GM13977 (cell line): Measurements from ENCODE around the gene DUS3L.

Experiments
- DNase-seq: peaks from one replicate; pipeline ENCODE4 v3.0.0; 2012; ENCODE audit warnings: low spot score
- CTCF ChIP-seq: IDR thresholded peaks from 2 replicates; pipeline ENCODE4 v1.5.1; 2012; ENCODE audit warnings: mild to moderate bottlenecking, control low read depth; ENCODE audit not compliant: insufficient read depth; ENCODE audit errors: extremely low read depth, missing control alignments
- in situ Hi-C: fragments of 300-500 bp; cut with MboI; formaldehyde crosslinking; loops from one replicate; pipeline ENCODE4 v1.12.0; 2022; ENCODE audit warnings: low sequenced_read_pairs, low pct_unique_long_range_greater_than_20kb, mixed read lengths, inconsistent platforms; ENCODE audit not compliant: unreplicated experiment

Gene DUS3L

DNA sequence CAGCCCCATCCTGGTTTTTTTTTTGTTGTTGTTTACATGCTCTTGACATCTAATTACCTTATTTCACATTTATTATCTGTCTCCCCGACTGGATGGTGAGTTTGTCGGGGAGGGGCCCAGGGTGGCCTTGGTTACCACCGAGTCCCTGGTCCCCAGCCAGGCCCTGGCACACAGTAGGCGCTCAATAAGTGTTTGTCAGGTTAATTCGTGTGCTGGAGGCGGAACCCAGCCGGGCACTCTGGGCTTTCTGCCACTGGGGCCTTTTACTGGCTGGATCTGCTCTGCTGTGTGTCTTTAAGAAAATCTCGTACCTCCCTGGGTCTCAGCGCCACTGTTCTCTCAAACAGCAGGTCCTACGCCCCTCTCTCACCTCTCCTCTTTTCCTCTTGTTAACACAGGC, 18.5 kb upstream of the DUS3L start:
- in situ Hi-C loops: loop anchor here (25.0 kb wide), 1 partner anchor 203 kb away; no protein-coding TSS in a partner anchor
- TF ChIP-seq CTCF: no peak

GRCh38 chr19:5809053-5809452, 18.1 kb upstream of the DUS3L start:
- in situ Hi-C loops: loop anchor here (25.0 kb wide), 1 partner anchor 203 kb away; no protein-coding TSS in a partner anchor

More for the DNA sequence above, 18.5 kb upstream of the DUS3L start:
- DNase-seq: no peak

DNA sequence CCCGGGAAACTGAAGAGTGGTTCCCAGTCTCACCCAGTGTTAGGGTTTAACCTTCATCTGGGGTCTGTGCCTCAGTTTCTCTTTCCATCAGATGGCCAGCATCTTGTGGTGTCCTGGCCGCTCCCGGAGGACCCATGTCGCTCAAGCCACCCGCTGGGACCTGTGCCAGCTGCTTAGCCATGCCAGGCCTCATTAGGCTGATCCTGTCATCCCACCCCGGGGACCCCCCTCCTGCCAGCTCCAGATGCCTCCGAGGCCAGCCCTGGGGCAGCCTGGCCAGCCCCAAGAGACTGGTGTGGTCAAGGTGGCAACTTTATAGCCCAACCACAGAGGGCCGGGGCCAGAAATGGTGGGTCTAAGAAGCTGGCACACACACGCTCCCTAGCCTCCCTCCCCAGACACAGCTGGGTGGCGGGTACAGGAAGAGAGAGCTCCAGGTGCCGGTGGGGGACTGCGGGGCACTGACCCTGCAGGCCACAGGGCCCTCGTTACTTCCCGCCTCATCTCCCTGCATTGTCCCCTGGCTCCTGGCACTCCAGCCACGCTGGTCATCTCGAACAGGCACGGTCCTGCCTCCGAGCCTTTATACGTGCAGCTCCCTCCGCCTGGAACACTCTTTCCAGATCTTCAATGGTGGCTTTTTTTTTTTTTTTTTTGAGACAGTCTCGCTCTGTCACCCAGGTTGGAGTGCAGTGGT, 17.3 kb upstream of the DUS3L start:
- in situ Hi-C loops: loop anchor here (25.0 kb wide), 1 partner anchor 204 kb away; no protein-coding TSS in a partner anchor
- DNase-seq: no peak
- no peak for TF ChIP-seq CTCF

More at GRCh38 chr19:5809053-5809452, 18.1 kb upstream of the DUS3L start:
- no peak for DNase-seq
- TF ChIP-seq CTCF: no peak

GRCh38 chr19:5806905-5807304, 15.9 kb upstream of the DUS3L start:
- no peak for TF ChIP-seq CTCF
- no peak for DNase-seq
- in situ Hi-C loops: loop anchor here (25.0 kb wide), 1 partner anchor 205 kb away; no protein-coding TSS in a partner anchor

- in situ Hi-C loops: loop anchor here (25.0 kb wide), 1 partner anchor 206 kb away; no protein-coding TSS in a partner anchor
- TF ChIP-seq CTCF: no peak
- DNase-seq: no peak
Measured at GRCh38 chr19:5806133-5806489, 15.1 kb upstream of the DUS3L start.

- TF ChIP-seq CTCF: peak; percentile 69
- peak; percentile 81 for DNase-seq
- in situ Hi-C loops: loop anchor here (25.0 kb wide), 1 partner anchor 207 kb away; no protein-coding TSS in a partner anchor
Measured at GRCh38 chr19:5805462-5806132, 14.6 kb upstream of the DUS3L start.
